K562 (cell line): ENCODE measurements around the gene SDC3.

Source experiments
- ESRRA ChIP-seq: fragments of 450-650 bp; IDR thresholded peaks from 2 replicates; pipeline ENCODE4 v1.6.1; 2014; ENCODE audit warnings: low read depth, mild to moderate bottlenecking, moderate library complexity, borderline replicate concordance
- MAX ChIP-seq: sonication (generic); formaldehyde crosslinking; IDR thresholded peaks from 2 replicates; pipeline ENCODE4 v1.9.0; 2022; ENCODE audit warnings: mild to moderate bottlenecking, missing genetic modification reagents
- MTA3 ChIP-seq: fragments of 450-650 bp; formaldehyde crosslinking; IDR thresholded peaks from 2 replicates; pipeline ENCODE4 v1.6.1; 2017; ENCODE audit warnings: mild to moderate bottlenecking, borderline replicate concordance
- POLR2A ChIP-seq: fragments of 450-650 bp; conservative IDR thresholded peaks from 2 replicates; pipeline ENCODE4 v1.6.1; 2016
- RAD51 ChIP-seq: fragments of 450-650 bp; IDR thresholded peaks from 2 replicates; pipeline ENCODE4 v1.7.1; 2016; ENCODE audit warnings: low read depth, mild to moderate bottlenecking, borderline replicate concordance
- ZNF274 ChIP-seq: IDR thresholded peaks from 2 replicates; pipeline ENCODE4 v1.6.1; 2011; ENCODE audit warnings: low read depth, mild to moderate bottlenecking, low read length, moderate library complexity, borderline replicate concordance
- ZNF609 ChIP-seq: sonication (generic); formaldehyde crosslinking; IDR thresholded peaks from 2 replicates; pipeline ENCODE4 v1.8.1; 2023; ENCODE audit warnings: missing genetic modification reagents, mild to moderate bottlenecking, borderline replicate concordance

- TF ChIP-seq RAD51 (no peak), ESRRA (no peak), ZNF609 (no peak), MTA3 (no peak), ZNF274 (no peak), MAX (CRISPR knock-in tag) (no peak), POLR2A (no peak)
These were observed 1.7 kb downstream of the SDC3 start for GRCh38 chr1:30906631-30907441.
